ENCODE data around the gene UQCR11.

Gene UQCR11

GRCh38 chr19:1613808-1614570, 8.7 kb upstream of the UQCR11 start:
- no peak for DNase-seq

- no peak for DNase-seq
Measured at GRCh38 chr19:1613146-1613545, 7.9 kb upstream of the UQCR11 start.

GRCh38 chr19:1612114-1613086, 7.1 kb upstream of the UQCR11 start:
- DNase-seq: no peak

- DNase-seq: no peak
Measured at GRCh38 chr19:1611353-1611752, 6.1 kb upstream of the UQCR11 start.

GRCh38 chr19:1610579-1610978, 5.3 kb upstream of the UQCR11 start:
- no peak for DNase-seq

GRCh38 chr19:1609680-1610474, 4.6 kb upstream of the UQCR11 start:
- DNase-seq: no peak

- no peak for DNase-seq
Measured at GRCh38 chr19:1609103-1609396, 3.8 kb upstream of the UQCR11 start.

GRCh38 chr19:1608359-1609102, 3.3 kb upstream of the UQCR11 start:
- DNase-seq: peak; percentile 29

- DNase-seq: no peak
Measured at GRCh38 chr19:1606138-1606651, 933 bp upstream of the UQCR11 start.

- DNase-seq: no peak
Measured at GRCh38 chr19:1602091-1602707, 3.1 kb downstream of the UQCR11 start.

- no peak for DNase-seq
Measured at GRCh38 chr19:1601613-1602064, 3.6 kb downstream of the UQCR11 start.

- no peak for DNase-seq
Measured at GRCh38 chr19:1599460-1599846, 5.8 kb downstream of the UQCR11 start.

- no peak for DNase-seq
Measured at GRCh38 chr19:1598777-1599459, 6.3 kb downstream of the UQCR11 start.

GRCh38 chr19:1593501-1593772, 11.8 kb downstream of the UQCR11 start:
- DNase-seq: no peak

- DNase-seq: peak; percentile 87
Measured at GRCh38 chr19:1592755-1593500, 12.3 kb downstream of the UQCR11 start, which contains the start of gene MBD3. Gene MBD3, minus strand, starts transcription at chr19:1592865. Its CDS starts 234 bp downstream, at chr19:1592631.

GRCh38 chr19:1592024-1592754, 13.1 kb downstream of the UQCR11 start:
- peak; percentile 85 for DNase-seq

- peak; percentile 16 for DNase-seq
Measured at GRCh38 chr19:1591421-1592023, 13.7 kb downstream of the UQCR11 start.

GRCh38 chr19:1590641-1591397, 14.4 kb downstream of the UQCR11 start:
- peak; percentile 43 for DNase-seq

GRCh38 chr19:1587872-1588271, 17.4 kb downstream of the UQCR11 start:
- no peak for DNase-seq

Measured in activated naive CD4-positive, alpha-beta T cell treated with Interleukin-2 at 50 U/mL for 16 hours (primary cell).